KMS-11 (cell line): ENCODE measurements around the gene DSG3.

Experiments used
- H2AFZ ChIP-seq: fragments of 200-600 bp; sonication (generic); 2 replicates; pipeline ENCODE4 v1.6.1; 2016; ENCODE audit warnings: antibody characterized with exemption, mixed run types, low read depth
- H3K27ac ChIP-seq: fragments of 200-600 bp; sonication (generic); 2 replicates; pipeline ENCODE4 v1.6.1; 2016; ENCODE audit warnings: mild to moderate bottlenecking, mixed run types
- H3K27me3 ChIP-seq: fragments of 200-600 bp; sonication (generic); 2 replicates; pipeline ENCODE4 v1.6.1; 2017; ENCODE audit warnings: mild to moderate bottlenecking, low read depth, mixed run types, moderate library complexity; ENCODE audit not compliant: insufficient read depth
- H3K36me3 ChIP-seq: fragments of 200-600 bp; sonication (generic); 2 replicates; pipeline ENCODE4 v1.6.1; 2017; ENCODE audit warnings: mild to moderate bottlenecking, mixed run types; ENCODE audit not compliant: insufficient read depth
- H3K4me1 ChIP-seq: fragments of 200-600 bp; sonication (generic); 2 replicates; pipeline ENCODE4 v1.6.1; 2016; ENCODE audit warnings: mild to moderate bottlenecking, low read depth, mixed run types; ENCODE audit not compliant: poor library complexity, severe bottlenecking
- H3K4me2 ChIP-seq: fragments of 200-600 bp; sonication (generic); 2 replicates; pipeline ENCODE4 v1.7.0; 2016; ENCODE audit warnings: mild to moderate bottlenecking, mixed run types
- H3K4me3 ChIP-seq: fragments of 200-600 bp; sonication (generic); IDR thresholded peaks from 2 replicates; pipeline ENCODE4 v1.6.1; 2017; ENCODE audit warnings: low read depth, low read length, mixed read lengths; ENCODE audit not compliant: insufficient read depth
- H3K79me2 ChIP-seq: fragments of 200-600 bp; sonication (generic); 2 replicates; pipeline ENCODE4 v1.6.1; 2016; ENCODE audit warnings: low read depth, mixed run types; ENCODE audit not compliant: insufficient read depth
- H3K9ac ChIP-seq: fragments of 200-600 bp; sonication (generic); 2 replicates; pipeline ENCODE4 v1.6.1; 2016; ENCODE audit warnings: mild to moderate bottlenecking, mixed run types
- H4K20me1 ChIP-seq: fragments of 200-600 bp; sonication (generic); 2 replicates; pipeline ENCODE4 v1.6.1; 2016; ENCODE audit warnings: mild to moderate bottlenecking, mixed run types; ENCODE audit not compliant: insufficient read depth
- CTCF ChIP-seq: fragments of 200-600 bp; sonication (generic); conservative IDR thresholded peaks from 2 replicates; pipeline ENCODE4 v1.6.1; 2017; ENCODE audit warnings: low read depth, mild to moderate bottlenecking, antibody characterized with exemption, low read length, moderate library complexity, mixed read lengths

Gene DSG3

GRCh38 chr18:31420032-31420431 lies 27.5 kb upstream of the DSG3 start:
- Histone ChIP-seq H3K9ac (no peak overlapping the region), H3K27ac (no peak overlapping the region), H3K36me3 (no peaks in the 10 kb centered on the region), H3K27me3 (no peaks in the 10 kb centered on the region), H2AFZ (no peak overlapping the region), H4K20me1 (no peaks in the 10 kb centered on the region), H3K79me2 (no peaks in the 10 kb centered on the region), H3K4me1 (no peaks in the 10 kb centered on the region), H3K4me2 (no peak overlapping the region), H3K4me3 (no peak overlapping the region)
- TF ChIP-seq CTCF = no peak

- Histone ChIP-seq H4K20me1 (no peaks in the 10 kb centered on the region), H3K4me1 (no peaks in the 10 kb centered on the region)
These were observed 27.0 kb upstream of the DSG3 start for GRCh38 chr18:31420524-31420923.

GRCh38 chr18:31424383-31424988 lies 23.1 kb upstream of the DSG3 start:
- no peak overlapping the region for H2AFZ ChIP-seq
- no peaks in the 10 kb centered on the region for H3K27me3 ChIP-seq
- no peak overlapping the region for H3K9ac ChIP-seq
- H3K79me2 ChIP-seq = no peaks in the 10 kb centered on the region
- TF ChIP-seq CTCF = peak; percentile 94
- H3K27ac ChIP-seq = no peak overlapping the region
- H3K36me3 ChIP-seq = no peaks in the 10 kb centered on the region
- H4K20me1 ChIP-seq = no peaks in the 10 kb centered on the region
- H3K4me2 ChIP-seq = no peak overlapping the region
- no peak overlapping the region for H3K4me3 ChIP-seq
- H3K4me1 ChIP-seq = no peaks in the 10 kb centered on the region

More at GRCh38 chr18:31420524-31420923, 27.0 kb upstream of the DSG3 start:
- no peak overlapping the region for H2AFZ ChIP-seq
- H3K27ac ChIP-seq = no peak overlapping the region
- no peak overlapping the region for H3K4me3 ChIP-seq
- H3K4me2 ChIP-seq = no peak overlapping the region
- no peaks in the 10 kb centered on the region for H3K79me2 ChIP-seq
- H3K9ac ChIP-seq = no peak overlapping the region
- H3K27me3 ChIP-seq = no peaks in the 10 kb centered on the region
- H3K36me3 ChIP-seq = no peaks in the 10 kb centered on the region
- no peak for TF ChIP-seq CTCF

- H2AFZ ChIP-seq = no peak overlapping the region
- peaks cover 3% of the 10 kb centered on the region for H3K4me1 ChIP-seq
- H3K9ac ChIP-seq = no peak overlapping the region
- no peak overlapping the region for H3K27ac ChIP-seq
- TF ChIP-seq CTCF = no peak
- H3K79me2 ChIP-seq = no peaks in the 10 kb centered on the region
- H3K36me3 ChIP-seq = no peaks in the 10 kb centered on the region
- H3K4me3 ChIP-seq = no peak overlapping the region
- H3K4me2 ChIP-seq = no peak overlapping the region
- no peaks in the 10 kb centered on the region for H4K20me1 ChIP-seq
- H3K27me3 ChIP-seq = no peaks in the 10 kb centered on the region
These were observed 21.5 kb upstream of the DSG3 start for GRCh38 chr18:31426021-31426420.
